Ammon's horn (tissue), 1 donor: Measurements from ENCODE around the gene GPR87.

Experiments used
- DNase-seq: peaks from one replicate; pipeline ENCODE4 v3.0.0-alpha.2; 2016; ENCODE audit warnings: low spot score

Gene GPR87, protein sequence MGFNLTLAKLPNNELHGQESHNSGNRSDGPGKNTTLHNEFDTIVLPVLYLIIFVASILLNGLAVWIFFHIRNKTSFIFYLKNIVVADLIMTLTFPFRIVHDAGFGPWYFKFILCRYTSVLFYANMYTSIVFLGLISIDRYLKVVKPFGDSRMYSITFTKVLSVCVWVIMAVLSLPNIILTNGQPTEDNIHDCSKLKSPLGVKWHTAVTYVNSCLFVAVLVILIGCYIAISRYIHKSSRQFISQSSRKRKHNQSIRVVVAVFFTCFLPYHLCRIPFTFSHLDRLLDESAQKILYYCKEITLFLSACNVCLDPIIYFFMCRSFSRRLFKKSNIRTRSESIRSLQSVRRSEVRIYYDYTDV

DNA sequence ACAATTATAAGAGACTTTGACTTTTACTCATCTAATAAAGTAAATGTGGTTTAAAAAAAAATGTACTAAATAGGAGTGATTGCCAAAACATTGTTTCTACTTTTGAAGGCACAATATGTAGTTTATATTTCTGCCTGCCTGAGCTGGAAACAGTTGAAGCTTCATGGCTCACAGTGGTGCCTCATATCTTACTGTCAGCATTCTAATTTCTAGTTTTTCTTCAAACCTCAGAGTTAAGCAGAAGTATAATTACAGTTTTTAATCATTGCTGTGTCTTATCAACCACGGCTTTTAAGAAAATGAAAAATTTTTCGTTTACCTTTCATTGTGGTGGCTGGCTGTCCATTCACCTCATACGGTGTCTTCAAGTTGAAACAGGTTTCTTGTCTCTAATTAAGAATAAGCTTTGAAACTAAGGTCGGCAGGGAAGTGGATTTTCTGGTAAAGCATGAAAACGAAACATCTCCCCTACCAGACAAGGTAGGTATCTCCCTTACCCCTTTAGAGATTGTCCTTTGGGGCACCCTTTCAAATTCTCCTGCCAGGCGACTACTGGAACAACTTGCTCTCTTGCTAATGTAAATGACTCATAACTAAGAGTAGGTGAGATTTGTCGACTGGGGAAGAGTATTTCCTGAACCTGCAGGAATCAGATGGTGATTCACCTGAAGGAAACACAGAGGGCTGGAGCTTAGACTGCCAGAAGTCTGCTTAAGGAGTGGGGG, at the start of gene GPR87:
TSS of gene GPR87 (minus strand) at position 554 of the 725 bp plus-strand sequence. CDS start 16,720 bp downstream, outside the sequence.
- no peak for DNase-seq

DNA sequence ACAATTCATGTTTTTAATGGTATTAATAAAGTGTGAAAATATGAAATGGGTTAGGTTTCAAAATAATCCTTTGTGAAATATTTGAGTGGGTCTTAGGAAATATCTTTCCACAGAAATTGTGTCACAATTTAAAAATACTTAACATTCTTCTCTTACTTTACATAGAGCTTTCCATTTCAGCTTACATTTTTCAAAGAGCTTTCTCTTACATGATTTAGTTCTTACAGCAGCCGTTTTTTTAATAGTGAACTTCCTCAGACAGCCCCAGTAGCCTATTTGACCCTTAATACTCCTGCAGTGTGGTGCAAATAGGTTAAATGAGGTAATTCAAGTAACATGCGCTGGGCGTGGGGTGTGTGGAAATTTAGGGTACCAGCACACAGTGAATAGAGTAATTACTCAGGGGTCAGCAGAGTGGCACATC, 46.1 kb upstream of the GPR87 start:
- no peak for DNase-seq

DNA sequence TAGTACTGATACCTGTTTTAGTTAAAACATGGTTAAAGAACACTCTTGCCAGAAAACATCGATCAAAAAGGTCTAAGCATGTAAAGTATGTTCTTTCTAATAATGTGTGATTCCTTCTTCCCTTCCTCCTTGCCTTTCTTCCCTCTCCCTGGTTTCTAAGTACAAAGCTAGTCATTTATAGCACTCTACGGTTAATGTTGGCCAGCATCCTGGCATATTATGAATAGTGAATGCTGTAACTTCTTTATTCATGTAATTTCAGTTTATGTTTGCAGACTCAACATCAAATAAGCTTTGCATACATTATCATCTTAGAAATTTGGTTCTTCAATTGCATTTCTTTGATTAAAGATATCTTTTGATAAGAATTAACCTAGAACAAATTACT, 40.8 kb upstream of the GPR87 start:
- DNase-seq = no peak

DNA sequence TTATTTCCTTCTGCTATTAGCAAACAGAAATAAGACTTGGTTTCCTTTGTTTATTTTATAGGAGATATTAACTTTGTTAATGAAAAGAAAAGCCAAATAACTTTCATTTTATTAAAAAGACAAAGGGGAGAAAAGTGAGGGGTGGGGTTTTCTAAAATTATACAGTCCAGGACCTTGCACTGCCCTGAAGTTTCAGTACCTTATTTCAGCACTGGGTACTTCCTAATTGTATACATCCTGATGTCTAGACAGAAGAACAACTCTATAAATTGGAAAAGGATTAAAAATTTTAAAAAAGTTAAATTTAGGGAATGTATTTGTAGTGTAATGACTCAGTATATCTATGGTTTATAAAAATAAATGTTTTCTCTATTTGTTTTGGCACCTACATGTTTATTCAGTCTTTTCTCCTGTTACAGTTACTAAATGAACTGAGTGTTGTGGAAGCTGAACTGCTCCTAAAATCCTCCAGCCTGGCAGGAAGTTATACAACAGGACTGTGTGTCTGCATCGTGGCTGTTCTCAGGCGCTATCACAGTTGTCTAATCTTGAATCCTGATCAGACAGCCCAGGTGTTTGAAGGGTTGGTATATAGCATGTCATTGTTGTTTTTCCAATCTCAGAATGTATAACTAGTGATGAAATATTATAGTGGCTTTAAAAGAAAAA, 40.3 kb upstream of the GPR87 start:
- DNase-seq = peak; percentile 66

DNA sequence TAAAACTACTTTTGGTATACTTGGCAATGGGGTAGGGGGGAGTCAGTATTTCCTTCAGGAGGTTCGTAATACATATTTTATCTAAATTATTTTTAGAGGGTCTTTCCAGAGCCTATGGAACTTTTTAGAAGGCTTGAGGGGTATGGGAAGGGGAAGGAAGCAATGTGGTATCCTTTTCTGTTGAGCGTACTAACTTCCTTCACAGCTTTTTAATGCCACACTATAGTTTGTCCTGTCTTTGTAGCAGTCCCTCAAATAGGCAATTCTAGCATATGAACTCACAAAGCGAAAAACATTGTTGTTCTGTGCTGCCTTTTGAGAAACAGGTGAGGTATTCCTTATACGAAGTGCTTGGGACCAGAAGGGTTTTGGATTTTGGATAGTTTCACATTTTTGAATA, 35.0 kb upstream of the GPR87 start:
- peak; percentile 30 for DNase-seq

DNA sequence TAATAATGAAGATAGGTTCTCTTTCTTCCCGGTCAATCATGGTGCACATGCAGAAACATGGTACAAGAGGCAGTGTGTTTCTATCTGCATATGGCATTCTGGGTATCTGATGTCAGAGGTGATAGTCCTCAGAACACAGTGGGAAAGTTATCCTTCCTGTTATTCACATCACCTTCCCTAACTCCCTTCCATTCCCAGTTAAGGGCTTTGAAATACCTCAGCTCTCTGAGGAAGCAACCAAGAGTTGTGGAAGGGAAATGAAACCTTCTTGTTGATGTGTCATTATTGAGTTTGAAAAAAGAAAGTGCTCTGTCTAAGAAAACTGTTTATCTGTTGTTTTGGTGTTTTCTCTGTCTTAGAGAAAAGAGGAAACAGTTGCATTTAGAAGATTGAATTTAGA, 34.6 kb upstream of the GPR87 start:
- DNase-seq = no peak

DNA sequence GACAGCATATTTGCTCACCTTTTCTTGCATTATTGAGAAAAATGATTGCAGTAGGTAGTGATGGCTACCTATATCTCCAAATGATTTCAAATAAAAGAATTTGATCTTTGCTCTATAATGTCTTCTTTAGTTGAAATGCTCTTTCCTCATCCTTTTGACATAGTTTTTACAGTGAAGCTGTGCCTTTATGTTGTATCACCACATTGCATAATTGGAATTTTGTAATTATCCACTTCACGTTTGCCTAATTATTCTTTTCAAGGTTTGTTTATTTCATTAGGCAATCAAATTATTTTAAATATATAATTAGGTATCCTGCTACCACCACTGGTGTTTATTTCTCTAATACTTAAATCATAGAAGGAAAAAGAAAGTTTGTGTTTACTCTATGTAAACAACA, 34.0 kb upstream of the GPR87 start:
- DNase-seq = no peak

DNA sequence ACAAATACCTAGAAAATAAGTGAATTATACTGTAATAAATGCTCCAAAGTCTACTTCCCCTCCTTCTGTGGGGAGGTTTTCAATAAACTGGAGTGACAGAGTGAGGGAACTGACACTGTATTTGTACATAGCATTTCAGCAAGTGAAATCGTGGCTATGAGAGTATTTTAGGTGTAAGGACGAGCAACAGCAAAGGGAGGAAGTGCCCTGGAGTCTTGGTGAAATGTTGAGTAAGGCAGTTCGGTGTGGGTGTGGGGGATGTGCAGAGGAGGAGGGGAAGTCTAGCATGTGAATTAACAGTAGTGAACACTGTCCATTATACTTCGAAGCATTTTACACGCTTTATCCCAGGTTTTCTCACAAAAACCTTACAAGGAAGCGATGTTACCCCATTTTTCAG, 30.8 kb upstream of the GPR87 start:
- peak; percentile 69 for DNase-seq

DNA sequence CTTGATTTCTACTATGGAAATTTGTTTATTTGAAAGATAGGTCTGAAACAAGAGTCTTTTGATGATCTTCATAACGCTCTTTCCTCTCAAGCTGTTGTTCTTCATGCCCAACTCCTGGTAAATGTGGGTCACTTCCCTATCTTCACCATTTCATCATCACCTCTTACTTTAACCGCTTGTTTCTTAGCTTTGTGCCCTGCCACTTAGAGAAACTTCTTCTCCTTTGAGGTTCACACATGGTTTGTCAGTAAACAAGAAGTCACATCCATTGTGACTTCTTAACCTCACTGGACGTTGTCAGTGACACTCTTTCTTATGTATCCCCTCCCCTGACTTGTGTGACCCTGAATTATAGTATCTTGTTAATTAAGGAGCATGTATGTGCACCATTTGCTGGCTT, 29.7 kb upstream of the GPR87 start:
- DNase-seq = peak; percentile 53

DNA sequence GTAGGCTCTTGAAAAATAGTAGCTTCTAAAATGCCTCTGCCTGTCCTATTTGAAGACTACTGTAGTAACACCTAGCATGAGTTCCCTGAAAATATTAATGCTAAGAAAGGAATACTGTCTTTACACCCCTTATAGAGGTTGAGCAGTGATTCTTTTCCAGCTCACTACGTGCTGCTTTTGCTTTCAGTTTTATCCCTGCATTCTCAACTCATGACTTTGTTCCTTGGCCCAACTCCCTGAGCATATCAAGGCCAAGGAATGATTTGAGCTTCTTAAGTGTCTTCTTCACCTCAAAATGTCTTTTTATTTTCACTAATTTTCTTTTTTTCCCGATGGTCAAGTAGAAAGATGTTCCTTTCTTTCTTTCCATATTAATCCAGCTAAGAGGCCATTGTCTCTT, 29.2 kb upstream of the GPR87 start:
- no peak for DNase-seq

DNA sequence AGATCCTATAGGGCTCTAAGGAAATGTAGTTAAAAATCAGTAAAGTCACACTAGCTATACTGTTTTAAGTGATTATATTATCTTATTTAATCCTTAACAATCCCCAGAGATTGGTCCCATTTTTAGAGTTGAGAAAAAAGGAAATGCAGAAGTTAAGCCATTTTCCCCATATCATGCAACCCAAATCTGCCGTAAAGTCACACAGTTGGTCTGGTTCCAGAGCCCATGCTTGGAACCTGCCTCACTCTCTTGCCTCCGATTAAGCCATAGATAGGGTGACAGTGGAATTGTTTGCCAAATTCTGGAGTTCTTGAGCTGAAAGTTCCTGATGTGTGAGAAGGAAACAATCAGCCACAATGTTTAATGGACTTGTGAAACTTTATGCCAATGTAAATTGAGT, 15.1 kb upstream of the GPR87 start:
- no peak for DNase-seq

DNA sequence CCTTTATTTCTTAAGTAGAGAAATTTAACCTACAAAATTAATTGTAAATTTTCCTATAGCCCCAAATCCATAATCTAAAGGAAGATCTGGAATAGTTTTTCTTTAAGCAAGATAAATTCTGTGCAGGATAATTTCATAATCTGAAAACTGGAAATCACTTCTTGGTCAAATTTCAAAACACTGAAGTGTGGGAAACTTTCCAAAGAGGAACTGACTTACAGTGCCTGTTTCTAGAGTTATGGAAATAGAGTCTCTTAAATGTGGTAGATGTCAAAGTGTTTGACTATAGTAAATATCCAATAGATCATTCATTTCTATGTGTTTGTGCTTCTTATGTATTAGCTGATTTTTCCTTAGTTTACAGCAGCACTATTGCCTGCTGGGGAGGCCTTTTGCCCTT, 14.3 kb upstream of the GPR87 start:
- no peak for DNase-seq

DNA sequence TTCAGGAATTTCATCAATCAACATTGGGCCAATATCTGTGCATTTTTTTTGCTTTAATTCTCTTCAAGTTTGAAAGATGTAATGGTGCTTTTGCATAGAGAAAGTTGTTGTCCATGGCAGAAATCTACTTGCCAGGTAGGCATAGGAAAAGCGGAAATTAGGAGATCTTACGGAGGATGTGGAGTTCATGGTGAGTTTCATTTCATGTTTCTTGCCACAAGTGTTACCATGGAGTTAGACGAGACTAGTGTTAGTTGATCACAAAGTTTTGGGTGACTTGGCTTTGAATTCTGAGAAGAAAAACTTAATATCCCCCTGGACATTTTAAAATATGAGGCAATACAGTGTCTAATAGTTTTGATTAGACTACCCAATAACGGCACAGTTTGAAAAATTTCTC, 13.8 kb upstream of the GPR87 start:
- DNase-seq = peak; percentile 28

DNA sequence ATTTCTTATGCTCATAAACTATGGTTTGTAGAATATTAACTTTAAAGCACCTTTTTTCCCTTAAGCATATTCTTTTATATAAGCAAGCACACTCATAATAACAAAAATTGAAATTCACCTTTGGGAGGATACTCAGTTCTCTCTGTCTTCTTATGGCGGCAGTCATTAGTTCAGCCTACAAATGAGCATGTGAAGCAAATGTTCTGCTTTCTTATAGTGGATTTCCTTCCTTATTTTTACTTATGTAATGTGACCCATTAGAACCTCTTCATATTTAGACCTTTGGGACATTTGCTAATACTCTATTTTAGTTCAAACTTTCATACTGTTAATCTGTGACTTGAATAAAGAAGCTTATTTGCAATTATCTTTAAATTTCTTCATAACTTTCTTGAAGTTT, 12.7 kb upstream of the GPR87 start, which contains the start of gene P2RY13:
TSS of gene P2RY13 (minus strand) at position 187 of the 400 bp plus-strand sequence. CDS start at position 166, 21 bp downstream.
- DNase-seq = no peak

DNA sequence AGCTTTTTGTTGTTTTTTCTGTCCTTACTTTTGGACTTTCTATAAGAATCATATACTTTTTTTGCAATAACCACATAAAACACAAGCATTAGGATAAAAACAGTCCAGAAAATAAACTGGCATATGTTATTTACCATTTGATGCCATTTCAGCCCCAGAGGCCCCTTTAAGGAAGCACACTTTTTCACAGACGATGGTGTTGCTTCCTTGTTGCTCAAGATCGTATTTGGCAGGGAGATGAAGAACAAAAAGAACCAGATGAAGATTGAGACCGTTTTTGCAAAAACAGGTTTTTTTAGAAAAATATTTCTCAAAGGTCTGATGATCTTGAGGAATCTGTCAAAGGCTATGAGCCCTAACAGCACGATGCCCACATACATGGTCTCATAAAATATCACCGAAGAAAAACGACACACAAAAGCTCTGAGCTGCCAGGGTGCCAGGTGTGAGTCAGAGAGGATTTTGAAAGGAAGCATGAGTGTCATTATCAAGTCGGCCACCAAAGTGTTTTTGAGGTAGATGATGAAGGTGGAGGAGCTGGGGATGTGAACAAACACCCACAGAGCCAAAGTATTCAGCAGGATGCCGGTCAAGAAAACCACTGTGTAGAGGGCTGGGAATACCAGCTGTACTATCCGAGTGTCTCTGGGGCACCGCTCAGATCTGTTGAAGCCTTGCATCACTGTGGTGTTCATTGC, 11.8 kb upstream of the GPR87 start:
- no peak for DNase-seq

DNA sequence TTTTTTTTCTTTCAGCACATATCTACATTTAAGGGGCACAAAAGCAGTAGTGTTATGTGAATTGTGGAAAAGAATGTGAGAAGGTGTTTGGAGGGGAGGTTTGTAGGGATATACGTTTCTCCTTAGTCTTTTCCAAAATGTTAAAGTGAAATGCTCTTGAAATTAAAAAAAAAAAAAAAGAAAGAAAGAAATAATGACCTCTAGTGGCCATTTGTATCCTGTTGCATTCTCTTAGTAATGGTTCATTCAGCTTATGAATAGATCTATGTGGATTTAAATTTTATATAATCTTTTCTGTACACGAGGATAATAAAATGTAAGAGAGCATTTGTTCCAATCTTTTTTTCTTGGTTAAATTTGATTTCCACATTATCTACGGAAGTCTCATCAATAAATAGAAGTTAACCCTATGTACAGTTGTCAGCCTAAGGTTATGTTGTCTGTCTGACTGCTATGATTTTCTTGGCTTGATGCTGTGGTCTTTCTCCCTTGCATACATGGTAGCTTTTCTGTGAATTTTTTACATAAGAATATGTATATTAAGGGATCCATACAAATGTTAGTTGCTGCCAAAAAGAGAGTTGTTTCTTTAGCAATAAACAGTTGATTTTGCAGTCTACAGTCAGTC, 11.1 kb upstream of the GPR87 start:
- DNase-seq = no peak

DNA sequence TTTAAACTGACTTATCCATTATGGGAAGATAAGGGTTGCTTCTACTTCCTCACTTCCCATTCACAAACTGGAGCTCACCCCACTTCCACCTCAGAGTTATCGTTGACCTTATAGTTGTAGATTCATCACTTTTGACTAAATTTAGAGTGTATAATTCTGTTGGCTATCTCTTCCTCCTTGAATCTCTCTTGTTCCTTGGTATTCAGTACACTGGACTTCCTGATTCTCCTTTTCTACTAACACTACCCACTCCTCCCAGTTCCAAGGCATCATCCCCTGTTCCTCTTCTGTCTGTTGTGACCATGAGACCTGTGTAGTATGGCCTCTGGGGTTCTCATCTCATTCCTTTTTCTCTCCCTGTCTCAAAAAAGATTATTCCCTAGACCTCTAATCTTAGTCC, 5.9 kb upstream of the GPR87 start:
- no peak for DNase-seq

DNA sequence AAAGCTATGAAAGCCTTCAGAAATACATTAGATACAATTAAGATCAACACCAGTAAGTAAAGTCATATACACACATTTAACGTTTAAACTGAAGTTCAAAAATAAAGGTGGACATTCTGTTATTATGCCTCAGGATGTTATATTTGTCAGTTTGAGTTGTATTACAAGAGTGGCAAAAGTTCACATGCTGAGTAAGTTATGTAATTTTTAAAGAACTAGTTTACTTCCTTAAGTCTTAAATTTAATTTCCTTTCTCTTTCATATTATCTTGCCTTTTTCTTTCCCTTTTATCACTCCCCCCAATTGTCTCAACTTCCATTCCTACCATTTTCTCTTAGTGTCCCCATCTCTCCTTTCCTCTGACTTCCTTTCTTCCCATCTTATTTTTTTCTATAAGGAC, 4.9 kb upstream of the GPR87 start:
- no peak for DNase-seq

DNA sequence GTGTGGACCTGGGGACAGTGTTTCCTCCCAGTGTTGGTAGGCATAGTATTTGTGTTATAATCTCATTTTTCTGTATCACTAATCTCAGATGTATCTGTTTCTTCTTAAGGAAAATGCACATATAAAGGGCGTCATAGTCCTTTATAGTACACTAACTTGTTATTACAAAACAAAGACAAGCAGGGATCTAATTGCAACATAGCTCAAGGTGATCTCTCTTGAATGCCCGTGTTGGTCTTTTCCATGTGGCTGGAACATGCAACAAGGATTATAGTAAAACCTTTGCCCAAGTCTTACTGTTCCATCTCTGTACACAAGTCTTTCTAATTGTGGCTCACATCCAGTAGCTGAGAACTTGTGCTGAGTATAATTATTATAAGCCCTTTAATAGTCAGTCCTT, 3.5 kb upstream of the GPR87 start:
- DNase-seq = no peak

DNA sequence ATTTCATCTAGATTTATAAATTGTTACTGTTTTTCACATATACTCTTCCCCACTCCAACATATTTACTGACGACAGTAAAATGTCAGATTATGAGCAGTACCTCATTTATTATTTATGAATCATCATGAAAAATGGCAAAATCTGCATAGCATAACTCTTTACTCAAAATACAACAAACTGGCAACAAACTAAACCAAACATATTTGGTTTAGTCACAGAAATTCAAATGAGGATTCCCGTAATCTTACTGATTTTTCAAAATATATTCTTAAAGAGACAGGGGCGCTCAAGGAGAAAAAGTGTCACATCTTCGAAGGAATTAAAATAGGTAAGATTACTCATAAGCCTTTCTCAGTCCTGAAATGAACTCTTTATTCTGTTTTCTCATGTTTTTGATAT, 3.0 kb upstream of the GPR87 start:
- DNase-seq = no peak

DNA sequence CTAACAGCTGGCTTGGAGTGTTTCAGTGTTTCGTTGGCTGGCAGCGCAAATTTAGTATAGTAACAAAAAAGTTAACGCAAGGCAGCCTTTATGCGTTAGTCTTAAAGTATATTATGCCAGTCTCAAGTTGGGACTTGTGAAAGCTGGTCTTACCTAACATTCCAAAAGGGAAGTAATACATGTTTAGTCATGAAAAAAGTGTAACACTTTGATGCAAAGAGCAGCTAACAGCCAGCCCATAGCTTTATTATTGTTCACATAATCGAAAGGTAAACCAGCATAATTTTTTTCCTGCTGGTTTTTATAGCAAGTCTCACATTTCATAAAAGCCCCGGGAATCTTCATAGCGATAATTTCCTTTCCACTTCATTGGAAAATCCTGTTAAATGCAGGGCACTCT, 2.4 kb upstream of the GPR87 start:
- no peak for DNase-seq

DNA sequence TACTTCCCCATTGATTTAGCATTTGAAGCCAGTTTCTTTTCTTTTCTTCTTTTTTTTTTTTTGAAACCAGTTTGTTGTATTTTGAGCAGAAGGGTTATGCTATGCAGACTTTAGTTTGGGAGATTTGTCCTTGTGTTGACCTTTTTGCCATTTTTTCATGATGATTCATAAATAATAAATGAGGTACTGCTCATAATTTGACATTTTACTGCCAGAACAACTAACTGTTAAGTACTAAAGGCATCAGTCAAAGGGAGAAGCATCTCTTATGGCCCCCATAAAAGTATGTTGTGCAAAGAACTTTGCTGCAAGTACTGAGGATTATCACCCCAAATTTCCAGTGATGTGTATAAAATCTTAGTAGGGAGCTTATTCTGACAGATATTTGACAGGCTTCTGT, 1.7 kb upstream of the GPR87 start:
- no peak for DNase-seq
